Naive thymus-derived CD8-positive, alpha-beta T cell (primary cell): ENCODE results near the gene DALRD3. TPM values are rescaled to one million over a fixed set of nuclear protein-coding genes. Genes with fewer than 3 reads are reported as not detected.

Source experiments
- ATAC-seq, 2 donors: fragments of 150-1000 bp; cut with Tn5 transposase in 1 of 2; sonication (Bioruptor Pico), chemical (Tn5 transposase) in 1 of 2; 1 replicate in 1 of 2; 2 replicates in 1 of 2; pipeline ENCODE4 v1.10.0; 2021; ENCODE audit warnings: mild to moderate bottlenecking in 2 of 2, moderate library complexity in 2 of 2
- POLR2A ChIA-PET: fragments of 350-600 bp; sonication (Branson Sonifier 250); formaldehyde crosslinking; loops from one replicate; lab custom pipeline; 2021; ENCODE audit warnings: antibody characterized with exemption; lab: Charles Lee
- DNase-seq, 10 donors: peaks; one replicate each; pipeline versions ENCODE4 v3.0.0 to v3.0.0-alpha.2; 2020 to 2022
- H3K27ac Mint-ChIP-seq, 10 donors: one replicate each; pipeline ENCODE4 v1.8.0; 2020 to 2022; ENCODE audit warnings: mild to moderate bottlenecking in 10 of 10, mixed read lengths in 10 of 10, moderate library complexity in 4 of 10, inconsistent platforms in 1 of 10
- H3K27me3 Mint-ChIP-seq, 5 donors: one replicate each; pipeline ENCODE4 v1.8.0; 2021 to 2022; ENCODE audit warnings: mixed read lengths in 5 of 5
- H3K36me3 Mint-ChIP-seq, 3 donors: one replicate each; pipeline ENCODE4 v1.8.0; 2020 to 2022; ENCODE audit warnings: mixed read lengths in 3 of 3, mild to moderate bottlenecking in 2 of 3, inconsistent platforms in 1 of 3
- H3K4me1 Mint-ChIP-seq, 4 donors: one replicate each; pipeline ENCODE4 v1.8.0; 2021 to 2022; ENCODE audit warnings: mixed read lengths in 4 of 4
- H3K4me3 Mint-ChIP-seq, 10 donors: one replicate each; pipeline ENCODE4 v1.8.0; 2020 to 2022; ENCODE audit warnings: mild to moderate bottlenecking in 10 of 10, mixed read lengths in 10 of 10, moderate library complexity in 6 of 10, inconsistent platforms in 1 of 10
- H3K9me3 Mint-ChIP-seq, 9 donors: one replicate each; pipeline ENCODE4 v1.8.0; 2020 to 2022; ENCODE audit warnings: mixed read lengths in 9 of 9, mild to moderate bottlenecking in 3 of 9, inconsistent platforms in 1 of 9, moderate library complexity in 1 of 9
- polyA plus RNA-seq, 3 donors: library from polyadenylated mRNA; unstranded; fragments of 300-500 nt; fragmentation: Illumina TruSeq; gene quantifications; one replicate each; pipeline ENCODE4 v1.2.3, GENCODE V29; 2021
- total RNA-seq, 8 experiments: library from RNA in 2 of 8; stranded (reverse) in 2 of 8; gene quantifications; one replicate each; pipeline ENCODE4 v1.2.3 and lab custom pipeline; 2021 to 2026

The DALRD3 gene
- total and polyA plus RNA-seq, 5 experiments from 2014 or later: 20.8 to 24.2 (median 21.9) TPM

GRCh38 chr3:48989796-48990635, 28.4 kb downstream of the DALRD3 start, which contains the start of gene P4HTM:
TSS of gene P4HTM (plus strand) at chr3:48990241. CDS start at chr3:48990257, 16 bp downstream.
- H3K27me3 Mint-ChIP-seq: no peaks in the 10 kb centered on the region
- peak within 1 kb of the TSS; percentile 90 to 96 (median 94) for H3K27ac Mint-ChIP-seq
- H3K4me3 Mint-ChIP-seq: peak within 1 kb of the TSS; percentile 89 to 94 (median 92)
- peaks cover 0 to 21% (median 0%) of the 10 kb centered on the region in 3 donors for H3K36me3 Mint-ChIP-seq
- POLR2A ChIA-PET: interaction anchor here (0.6 to 8.6 kb wide), 14 partner anchors 16 to 478 kb away, joined by 3 to 194 read pairs (median 4); partner anchors contain the start of genes ARIH2, DALRD3, IMPDH2 and NDUFAF3
- peaks cover 21 to 54% (median 46%) of the 10 kb centered on the region in 4 donors for H3K4me1 Mint-ChIP-seq
- peak; percentile 65 to 69 for ATAC-seq
- DNase-seq: peak; percentile 51 to 86 (median 62)
- H3K9me3 Mint-ChIP-seq: no peaks in the 10 kb centered on the region

- Mint-ChIP-seq H3K4me1 (peaks cover 19 to 47% (median 44%) of the 10 kb centered on the region in 4 donors), H3K27me3 (no peaks in the 10 kb centered on the region), H3K27ac (peak overlapping the region; percentile 85 to 96 (median 91)), H3K9me3 (no peaks in the 10 kb centered on the region), H3K36me3 (peaks cover 0 to 22% (median 0%) of the 10 kb centered on the region in 3 donors), H3K4me3 (peak overlapping the region; percentile 86 to 94 (median 92))
- ATAC-seq (peak; percentile 0 to 1), DNase-seq (peak in 1 of 10 donors; percentile 19)
- POLR2A ChIA-PET: interaction anchor here (0.7 to 8.6 kb wide), 12 partner anchors 16 to 440 kb away, joined by 3 to 194 read pairs (median 6); partner anchors contain the start of genes ARIH2, DALRD3, IMPDH2 and NDUFAF3
Measured at GRCh38 chr3:48989126-48989795, 29.1 kb downstream of the DALRD3 start.

GRCh38 chr3:48985831-48986376, 32.5 kb downstream of the DALRD3 start:
- Mint-ChIP-seq H3K4me1 (peaks cover 12 to 23% (median 21%) of the 10 kb centered on the region in 4 donors), H3K27ac (peak overlapping the region in 5 of 10 donors; percentile 27 to 87 (median 46)), H3K36me3 (peaks cover 0 to 49% (median 0%) of the 10 kb centered on the region in 3 donors), H3K4me3 (no peak overlapping the region), H3K27me3 (no peaks in the 10 kb centered on the region), H3K9me3 (no peaks in the 10 kb centered on the region)
- POLR2A ChIA-PET: interaction anchor here (0.5 to 8.6 kb wide), 4 partner anchors 39 to 498 kb away, joined by 3 to 194 read pairs (median 6); partner anchors contain the start of genes IMPDH2 and NDUFAF3
- DNase-seq (no peak), ATAC-seq (no peak)

- no peak overlapping the region for H3K4me3 Mint-ChIP-seq
- no peak for ATAC-seq
- H3K36me3 Mint-ChIP-seq: peaks cover 0 to 60% (median 0%) of the 10 kb centered on the region in 3 donors
- peak overlapping the region in 2 of 10 donors; percentile 49 to 78 for H3K27ac Mint-ChIP-seq
- POLR2A ChIA-PET: interaction anchor here (8.6 kb wide), 1 partner anchor 40 kb away, joined by 194 read pairs; the partner anchor contains the start of genes IMPDH2 and NDUFAF3
- DNase-seq: no peak
- no peaks in the 10 kb centered on the region for H3K9me3 Mint-ChIP-seq
- no peaks in the 10 kb centered on the region for H3K27me3 Mint-ChIP-seq
- peaks cover 12 to 18% (median 17%) of the 10 kb centered on the region in 4 donors for H3K4me1 Mint-ChIP-seq
Measured at GRCh38 chr3:48984663-48985062, 33.7 kb downstream of the DALRD3 start.

GRCh38 chr3:48983096-48983495, 35.3 kb downstream of the DALRD3 start:
- no peaks in the 10 kb centered on the region for H3K9me3 Mint-ChIP-seq
- H3K27me3 Mint-ChIP-seq: no peaks in the 10 kb centered on the region
- ATAC-seq (no peak), DNase-seq (no peak)
- H3K4me3 Mint-ChIP-seq: no peak overlapping the region
- H3K36me3 Mint-ChIP-seq: peaks cover 0 to 74% (median 5%) of the 10 kb centered on the region in 3 donors
- H3K4me1 Mint-ChIP-seq: peaks cover 6 to 9% (median 7%) of the 10 kb centered on the region in 4 donors
- POLR2A ChIA-PET: no interaction called here
- peak overlapping the region in 4 of 10 donors; percentile 3 to 70 (median 30) for H3K27ac Mint-ChIP-seq

GRCh38 chr3:48982686-48983085, 35.7 kb downstream of the DALRD3 start:
- Mint-ChIP-seq H3K27me3 (no peaks in the 10 kb centered on the region), H3K9me3 (no peaks in the 10 kb centered on the region), H3K27ac (peak overlapping the region in 3 of 10 donors; percentile 51 to 70 (median 60)), H3K4me1 (peaks cover 2 to 6% (median 3%) of the 10 kb centered on the region in 4 donors), H3K36me3 (peaks cover 0 to 78% (median 7%) of the 10 kb centered on the region in 3 donors), H3K4me3 (no peak overlapping the region)
- no peak for ATAC-seq
- no peak for DNase-seq
- POLR2A ChIA-PET: interaction anchor here (0.5 kb wide), 1 partner anchor 212 kb away, joined by 4 read pairs; no protein-coding TSS in a partner anchor

- no peaks in the 10 kb centered on the region for H3K27me3 Mint-ChIP-seq
- no peaks in the 10 kb centered on the region for H3K9me3 Mint-ChIP-seq
- H3K4me3 Mint-ChIP-seq: no peak overlapping the region
- peak overlapping the region in 3 of 10 donors; percentile 51 to 80 (median 60) for H3K27ac Mint-ChIP-seq
- POLR2A ChIA-PET: no interaction called here
- DNase-seq (no peak), ATAC-seq (no peak)
- H3K4me1 Mint-ChIP-seq: peaks cover 0 to 4% (median under 1%) of the 10 kb centered on the region in 4 donors
- H3K36me3 Mint-ChIP-seq: peaks cover 0 to 81% (median 7%) of the 10 kb centered on the region in 3 donors
Measured at GRCh38 chr3:48982016-48982415, 36.4 kb downstream of the DALRD3 start.

- H3K27ac Mint-ChIP-seq: peak overlapping the region in 1 of 10 donors; percentile 72
- POLR2A ChIA-PET: interaction anchor here (0.6 kb wide), 1 partner anchor 252 kb away, joined by 5 read pairs; no protein-coding TSS in a partner anchor
- DNase-seq (no peak), ATAC-seq (no peak)
- peaks cover 0 to 2% (median 0%) of the 10 kb centered on the region in 4 donors for H3K4me1 Mint-ChIP-seq
- no peak overlapping the region for H3K4me3 Mint-ChIP-seq
- no peaks in the 10 kb centered on the region for H3K9me3 Mint-ChIP-seq
- no peaks in the 10 kb centered on the region for H3K27me3 Mint-ChIP-seq
- H3K36me3 Mint-ChIP-seq: peaks cover 0 to 88% (median 11%) of the 10 kb centered on the region in 3 donors
Measured at GRCh38 chr3:48980295-48980694, 38.1 kb downstream of the DALRD3 start.

- H3K4me1 Mint-ChIP-seq: peaks cover 0 to 2% (median 0%) of the 10 kb centered on the region in 4 donors
- H3K36me3 Mint-ChIP-seq: peaks cover 0 to 88% (median 19%) of the 10 kb centered on the region in 3 donors
- ATAC-seq (no peak), DNase-seq (no peak)
- H3K9me3 Mint-ChIP-seq: no peaks in the 10 kb centered on the region
- H3K4me3 Mint-ChIP-seq: no peak overlapping the region
- POLR2A ChIA-PET: no interaction called here
- no peaks in the 10 kb centered on the region for H3K27me3 Mint-ChIP-seq
- peak overlapping the region in 2 of 10 donors; percentile 18 to 68 for H3K27ac Mint-ChIP-seq
Measured at GRCh38 chr3:48979451-48979850, 38.9 kb downstream of the DALRD3 start.

- Mint-ChIP-seq H3K27me3 (no peaks in the 10 kb centered on the region), H3K9me3 (no peaks in the 10 kb centered on the region), H3K4me1 (peaks cover 0 to 1% (median under 1%) of the 10 kb centered on the region in 4 donors), H3K4me3 (no peak overlapping the region), H3K27ac (no peak overlapping the region), H3K36me3 (peaks cover 0 to 90% (median 32%) of the 10 kb centered on the region in 3 donors)
- no peak for ATAC-seq
- DNase-seq: no peak
- POLR2A ChIA-PET: interaction anchor here (1.5 kb wide), 1 partner anchor 47 kb away, joined by 5 read pairs; the partner anchor contains the start of gene NDUFAF3
Measured at GRCh38 chr3:48974076-48974864, 44.1 kb downstream of the DALRD3 start.

GRCh38 chr3:48970586-48970985, 47.8 kb downstream of the DALRD3 start:
- H3K4me3 Mint-ChIP-seq: no peak overlapping the region
- peaks cover 0 to 97% (median 37%) of the 10 kb centered on the region in 3 donors for H3K36me3 Mint-ChIP-seq
- peaks cover 0 to 5% (median 2%) of the 10 kb centered on the region in 4 donors for H3K4me1 Mint-ChIP-seq
- H3K9me3 Mint-ChIP-seq: no peaks in the 10 kb centered on the region
- POLR2A ChIA-PET: no interaction called here
- H3K27me3 Mint-ChIP-seq: no peaks in the 10 kb centered on the region
- DNase-seq (no peak), ATAC-seq (no peak)
- H3K27ac Mint-ChIP-seq: peak overlapping the region in 1 of 10 donors; percentile 27
